ENCODE results near the gene CCDC69. TPM values are rescaled to one million over a fixed set of nuclear protein-coding genes. Genes with fewer than 3 reads are reported as not detected.
A peak's percentile ranks its signal among the peaks of the same experiment; 100 is the strongest.

Gene CCDC69
- total RNA-seq, 4 donors from 2014 or later: 217 to 341 (median 285) TPM

- intact Hi-C loops (cut with DNase I): no loop called here
- WGBS: 79% methylated on average over 3 of the region's 7 CpGs
Measured at GRCh38 chr5:151183456-151184245, 40.2 kb downstream of the CCDC69 start.

GRCh38 chr5:151182976-151183375, 40.9 kb downstream of the CCDC69 start:
- intact Hi-C loops (cut with DNase I): no loop called here
- Histone ChIP-seq H3K36me3 (peaks cover 46 to 96% (median 89%) of the 10 kb centered on the region in 4 donors), H3K27me3 (no peaks in the 10 kb centered on the region), H3K27ac (replicated peaks in 1 of 4) (no peak overlapping the region), H3K4me1 (no peaks in the 10 kb centered on the region), H3K4me3 (no peak overlapping the region), H3K9me3 (no peaks in the 10 kb centered on the region)
- no peak for TF ChIP-seq POLR2A (IDR thresholded peaks at IDR 0.05; ENCODE audit: low read depth)
- TF ChIP-seq POLR2AphosphoS5 (IDR thresholded peaks at IDR 0.05): no peak
- no peak for TF ChIP-seq EP300 (IDR thresholded peaks at IDR 0.05)
- no peak for TF ChIP-seq CTCF (IDR thresholded peaks at IDR 0.05)
- WGBS: 79% methylated on average over 8 of the region's 8 CpGs
- DNase-seq (ENCODE audit: extremely low spot score): peak; percentile 53

More at GRCh38 chr5:151183456-151184245, 40.2 kb downstream of the CCDC69 start:
- Histone ChIP-seq H3K4me3 (no peak overlapping the region), H3K4me1 (no peaks in the 10 kb centered on the region), H3K27me3 (no peaks in the 10 kb centered on the region), H3K36me3 (peaks cover 46 to 93% (median 86%) of the 10 kb centered on the region in 4 donors), H3K9me3 (no peaks in the 10 kb centered on the region), H3K27ac (replicated peaks in 1 of 4) (no peak overlapping the region)
- TF ChIP-seq EP300 (IDR thresholded peaks at IDR 0.05) (no peak), POLR2A (IDR thresholded peaks at IDR 0.05; ENCODE audit: low read depth) (no peak), CTCF (IDR thresholded peaks at IDR 0.05) (no peak), POLR2AphosphoS5 (IDR thresholded peaks at IDR 0.05) (no peak)
- DNase-seq (ENCODE audit: extremely low spot score): peak; percentile 50

- no peaks in the 10 kb centered on the region for H3K4me1 ChIP-seq
- WGBS: 74% methylated on average over 3 of the region's 4 CpGs
- H3K4me3 ChIP-seq: no peak overlapping the region
- no peaks in the 10 kb centered on the region for H3K9me3 ChIP-seq
- no peaks in the 10 kb centered on the region for H3K27me3 ChIP-seq
- no peak for TF ChIP-seq EP300 (IDR thresholded peaks at IDR 0.05)
- TF ChIP-seq POLR2A (IDR thresholded peaks at IDR 0.05; ENCODE audit: low read depth): no peak
- no peak for TF ChIP-seq POLR2AphosphoS5 (IDR thresholded peaks at IDR 0.05)
- TF ChIP-seq CTCF (IDR thresholded peaks at IDR 0.05): no peak
- H3K36me3 ChIP-seq: peaks cover 46 to 96% (median 87%) of the 10 kb centered on the region in 4 donors
- peak; percentile 86 for DNase-seq (ENCODE audit: extremely low spot score)
- H3K27ac ChIP-seq (replicated peaks in 1 of 4): no peak overlapping the region
- intact Hi-C loops (cut with DNase I): no loop called here
Measured at GRCh38 chr5:151182524-151182900, 41.4 kb downstream of the CCDC69 start.

- DNase-seq (ENCODE audit: extremely low spot score): peak; percentile 64
- Histone ChIP-seq H3K27ac (replicated peaks in 1 of 4) (no peak overlapping the region), H3K4me1 (no peaks in the 10 kb centered on the region), H3K9me3 (no peaks in the 10 kb centered on the region), H3K27me3 (no peaks in the 10 kb centered on the region), H3K4me3 (no peak overlapping the region), H3K36me3 (peaks cover 46 to 94% (median 84%) of the 10 kb centered on the region in 4 donors)
- intact Hi-C loops (cut with DNase I): no loop called here
- 75% methylated on average over 4 of the region's 4 CpGs for WGBS
- TF ChIP-seq POLR2AphosphoS5 (IDR thresholded peaks at IDR 0.05) (no peak), CTCF (IDR thresholded peaks at IDR 0.05) (no peak), POLR2A (IDR thresholded peaks at IDR 0.05; ENCODE audit: low read depth) (no peak)
Measured at GRCh38 chr5:151181818-151182523, 41.9 kb downstream of the CCDC69 start.

Measured in esophagus muscularis mucosa (tissue), 4 donors.